Neural cell (in vitro differentiated cells): Measurements from ENCODE around the gene GRIK2. TPM values are rescaled to one million over a fixed set of nuclear protein-coding genes. Genes with fewer than 3 reads are reported as not detected.

Experiments used
- H2AFZ ChIP-seq: fragments of 200-600, 300-800 bp; sonication (generic), shearing (Covaris generic); 2 replicates; pipeline ENCODE4 v1.6.0; 2014; ENCODE audit warnings: low read depth, mild to moderate bottlenecking, antibody characterized with exemption, low read length, moderate library complexity
- H3F3A ChIP-seq: fragments of 200-600 bp; shearing (Covaris generic); 2 replicates; pipeline ENCODE4 v1.6.1; 2016; ENCODE audit warnings: mild to moderate bottlenecking, moderate library complexity, mixed read lengths, antibody characterized with exemption, low read length; ENCODE audit not compliant: insufficient read depth, poor library complexity, severe bottlenecking
- H3K27ac ChIP-seq: fragments of 200-600, 300-800 bp; sonication (generic), shearing (Covaris generic); 2 replicates; pipeline ENCODE4 v1.5.1; 2014; ENCODE audit warnings: mild to moderate bottlenecking, low read length, moderate library complexity
- H3K27me3 ChIP-seq: fragments of 300-800, 200-600 bp; sonication (generic), shearing (Covaris generic); 2 replicates; pipeline ENCODE4 v1.6.0; 2014; ENCODE audit warnings: mild to moderate bottlenecking, low read depth, low read length, moderate library complexity; ENCODE audit not compliant: insufficient read depth
- H3K36me3 ChIP-seq: fragments of 300-800, 200-600 bp; sonication (generic), shearing (Covaris generic); 2 replicates; pipeline ENCODE4 v1.5.1; 2014; ENCODE audit warnings: mild to moderate bottlenecking, antibody characterized with exemption, low read length, moderate library complexity; ENCODE audit not compliant: insufficient read depth
- H3K4me2 ChIP-seq: fragments of 300-800, 200-600 bp; sonication (generic), shearing (Covaris generic); 2 replicates; pipeline ENCODE4 v1.6.0; 2014; ENCODE audit warnings: mild to moderate bottlenecking, low read length
- H3K4me3 ChIP-seq: fragments of 300-800, 200-600 bp; sonication (generic), shearing (Covaris generic); 2 replicates; pipeline ENCODE4 v1.5.1; 2014; ENCODE audit warnings: mild to moderate bottlenecking, low read length, moderate library complexity
- H3K79me2 ChIP-seq: fragments of 200-600 bp; shearing (Covaris generic); replicated peaks from 2 replicates; pipeline ENCODE4 v1.6.0; 2014; ENCODE audit warnings: mild to moderate bottlenecking, low read length, moderate library complexity; ENCODE audit not compliant: insufficient read depth
- H3K9ac ChIP-seq: fragments of 300-800, 200-600 bp; sonication (generic), shearing (Covaris generic); 2 replicates; pipeline ENCODE4 v1.6.1; 2016; ENCODE audit warnings: mild to moderate bottlenecking, low read length, mixed read lengths
- H3K9me2 ChIP-seq: fragments of 200-600 bp; shearing (Covaris generic); 2 replicates; pipeline ENCODE4 v1.6.1; 2016; ENCODE audit warnings: mild to moderate bottlenecking, low read length, mixed read lengths; ENCODE audit not compliant: insufficient read depth
- H3K9me3 ChIP-seq: fragments of 200-600, 300-800 bp; sonication (generic), shearing (Covaris generic); 2 replicates; pipeline ENCODE4 v1.6.1; 2016; ENCODE audit warnings: mild to moderate bottlenecking, mixed run types, low read length, moderate library complexity, mixed read lengths
- H4K20me1 ChIP-seq: fragments of 200-600 bp; shearing (Covaris generic); 2 replicates; pipeline ENCODE4 v1.6.1; 2016; ENCODE audit warnings: mild to moderate bottlenecking, mixed run types; ENCODE audit not compliant: insufficient read depth
- EP300 ChIP-seq: fragments of 450-650 bp; conservative IDR thresholded peaks from 2 replicates; pipeline ENCODE4 v1.6.1; 2014; ENCODE audit warnings: antibody characterized with exemption, mild to moderate bottlenecking, moderate library complexity; ENCODE audit not compliant: poor library complexity, severe bottlenecking
- EZH2 ChIP-seq: fragments of 200-600, 300-800 bp; shearing (Covaris generic), sonication (generic); IDR thresholded peaks from 2 replicates; pipeline ENCODE4 v1.6.1; 2014; ENCODE audit warnings: antibody characterized with exemption, low read length, borderline replicate concordance, mild to moderate bottlenecking; ENCODE audit not compliant: insufficient read depth, poor library complexity, severe bottlenecking
- MXI1 ChIP-seq: fragments of 450-650 bp; conservative IDR thresholded peaks from 2 replicates; pipeline ENCODE4 v1.6.1; 2014; ENCODE audit warnings: antibody characterized with exemption, mild to moderate bottlenecking; ENCODE audit not compliant: poor library complexity, severe bottlenecking
- POLR2AphosphoS5 ChIP-seq: IDR thresholded peaks from 2 replicates; pipeline ENCODE4 v1.6.1; 2012
- RAD21 ChIP-seq: fragments of 450-650 bp; conservative IDR thresholded peaks from 2 replicates; pipeline ENCODE4 v1.6.1; 2014; ENCODE audit warnings: antibody characterized with exemption, mild to moderate bottlenecking, moderate library complexity
- SMC3 ChIP-seq: fragments of 450-650 bp; conservative IDR thresholded peaks from 2 replicates; pipeline ENCODE4 v1.6.1; 2014; ENCODE audit warnings: antibody characterized with exemption, mild to moderate bottlenecking, moderate library complexity; ENCODE audit not compliant: poor library complexity
- TAF1 ChIP-seq: IDR thresholded peaks from 2 replicates; pipeline ENCODE4 v1.6.1; 2012; ENCODE audit warnings: low read depth
- polyA plus RNA-seq: library from polyadenylated mRNA; depleted of rRNA; stranded (reverse); fragments of >200 nt; gene quantifications from 2 replicates; pipeline ENCODE4 v1.2.3, GENCODE V29; 2014
- TF ChIP-seq, protein P1 (sequence below): fragments of 450-650 bp; IDR thresholded peaks from 2 replicates; pipeline ENCODE4 v1.5.1; 2014; ENCODE audit warnings: antibody characterized with exemption, mild to moderate bottlenecking, moderate library complexity; ENCODE audit not compliant: poor library complexity, severe bottlenecking
- TF ChIP-seq, protein P2 (sequence below): IDR thresholded peaks from 2 replicates; pipeline ENCODE4 v1.6.1; 2012; ENCODE audit warnings: borderline replicate concordance

Gene GRIK2
- polyA plus RNA-seq, 1 donor from 2014 or later, result 106 TPM

DNA sequence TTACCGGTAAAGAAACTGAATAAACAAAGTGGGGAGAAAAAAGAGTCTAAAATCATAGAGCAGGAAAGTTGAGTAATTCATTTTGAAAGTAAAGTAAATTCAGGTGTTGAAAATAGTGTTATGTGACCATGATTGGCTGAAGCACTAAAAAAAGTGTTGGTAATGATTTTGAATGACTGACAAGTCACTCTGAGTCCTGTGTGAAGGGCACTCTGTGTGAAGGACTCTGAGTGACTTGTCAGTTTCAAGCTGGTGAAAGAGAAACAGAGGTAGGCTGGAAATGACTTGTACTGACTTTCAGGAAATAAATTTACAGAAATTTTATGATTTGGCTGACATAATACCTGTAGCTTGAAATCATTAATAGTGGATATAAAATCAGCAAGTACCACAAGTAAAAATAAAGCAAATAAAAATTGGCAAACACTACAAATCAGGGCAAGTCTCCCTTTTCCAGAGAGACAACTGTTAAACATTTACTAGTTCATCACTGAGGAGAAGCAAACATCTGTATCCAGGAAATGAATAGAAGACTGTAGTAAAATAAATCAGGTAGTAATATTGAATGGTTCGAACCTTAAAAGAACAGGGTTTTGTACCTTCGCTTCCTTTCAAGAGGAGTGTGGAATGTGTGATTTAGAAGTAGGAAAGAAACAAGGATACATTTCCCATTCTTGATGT lies 630.6 kb downstream of the GRIK2 start:
- Histone ChIP-seq H3K4me3 (no peak overlapping the region), H3F3A (no peaks in the 10 kb centered on the region), H3K27me3 (no peaks in the 10 kb centered on the region), H2AFZ (no peak overlapping the region), H3K27ac (no peak overlapping the region), H4K20me1 (no peaks in the 10 kb centered on the region), H3K9me2 (no peaks in the 10 kb centered on the region), H3K4me2 (no peak overlapping the region), H3K36me3 (no peaks in the 10 kb centered on the region), H3K9me3 (no peaks in the 10 kb centered on the region), H3K9ac (no peak overlapping the region), H3K79me2 (no peaks in the 10 kb centered on the region)
- TF ChIP-seq, protein P1, sequence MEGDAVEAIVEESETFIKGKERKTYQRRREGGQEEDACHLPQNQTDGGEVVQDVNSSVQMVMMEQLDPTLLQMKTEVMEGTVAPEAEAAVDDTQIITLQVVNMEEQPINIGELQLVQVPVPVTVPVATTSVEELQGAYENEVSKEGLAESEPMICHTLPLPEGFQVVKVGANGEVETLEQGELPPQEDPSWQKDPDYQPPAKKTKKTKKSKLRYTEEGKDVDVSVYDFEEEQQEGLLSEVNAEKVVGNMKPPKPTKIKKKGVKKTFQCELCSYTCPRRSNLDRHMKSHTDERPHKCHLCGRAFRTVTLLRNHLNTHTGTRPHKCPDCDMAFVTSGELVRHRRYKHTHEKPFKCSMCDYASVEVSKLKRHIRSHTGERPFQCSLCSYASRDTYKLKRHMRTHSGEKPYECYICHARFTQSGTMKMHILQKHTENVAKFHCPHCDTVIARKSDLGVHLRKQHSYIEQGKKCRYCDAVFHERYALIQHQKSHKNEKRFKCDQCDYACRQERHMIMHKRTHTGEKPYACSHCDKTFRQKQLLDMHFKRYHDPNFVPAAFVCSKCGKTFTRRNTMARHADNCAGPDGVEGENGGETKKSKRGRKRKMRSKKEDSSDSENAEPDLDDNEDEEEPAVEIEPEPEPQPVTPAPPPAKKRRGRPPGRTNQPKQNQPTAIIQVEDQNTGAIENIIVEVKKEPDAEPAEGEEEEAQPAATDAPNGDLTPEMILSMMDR, result no peak
- no peak for TF ChIP-seq TAF1
- no peak for TF ChIP-seq EZH2
- no peak for TF ChIP-seq POLR2AphosphoS5
- TF ChIP-seq, protein P2, sequence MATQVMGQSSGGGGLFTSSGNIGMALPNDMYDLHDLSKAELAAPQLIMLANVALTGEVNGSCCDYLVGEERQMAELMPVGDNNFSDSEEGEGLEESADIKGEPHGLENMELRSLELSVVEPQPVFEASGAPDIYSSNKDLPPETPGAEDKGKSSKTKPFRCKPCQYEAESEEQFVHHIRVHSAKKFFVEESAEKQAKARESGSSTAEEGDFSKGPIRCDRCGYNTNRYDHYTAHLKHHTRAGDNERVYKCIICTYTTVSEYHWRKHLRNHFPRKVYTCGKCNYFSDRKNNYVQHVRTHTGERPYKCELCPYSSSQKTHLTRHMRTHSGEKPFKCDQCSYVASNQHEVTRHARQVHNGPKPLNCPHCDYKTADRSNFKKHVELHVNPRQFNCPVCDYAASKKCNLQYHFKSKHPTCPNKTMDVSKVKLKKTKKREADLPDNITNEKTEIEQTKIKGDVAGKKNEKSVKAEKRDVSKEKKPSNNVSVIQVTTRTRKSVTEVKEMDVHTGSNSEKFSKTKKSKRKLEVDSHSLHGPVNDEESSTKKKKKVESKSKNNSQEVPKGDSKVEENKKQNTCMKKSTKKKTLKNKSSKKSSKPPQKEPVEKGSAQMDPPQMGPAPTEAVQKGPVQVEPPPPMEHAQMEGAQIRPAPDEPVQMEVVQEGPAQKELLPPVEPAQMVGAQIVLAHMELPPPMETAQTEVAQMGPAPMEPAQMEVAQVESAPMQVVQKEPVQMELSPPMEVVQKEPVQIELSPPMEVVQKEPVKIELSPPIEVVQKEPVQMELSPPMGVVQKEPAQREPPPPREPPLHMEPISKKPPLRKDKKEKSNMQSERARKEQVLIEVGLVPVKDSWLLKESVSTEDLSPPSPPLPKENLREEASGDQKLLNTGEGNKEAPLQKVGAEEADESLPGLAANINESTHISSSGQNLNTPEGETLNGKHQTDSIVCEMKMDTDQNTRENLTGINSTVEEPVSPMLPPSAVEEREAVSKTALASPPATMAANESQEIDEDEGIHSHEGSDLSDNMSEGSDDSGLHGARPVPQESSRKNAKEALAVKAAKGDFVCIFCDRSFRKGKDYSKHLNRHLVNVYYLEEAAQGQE, result no peak
- TF ChIP-seq MXI1, result no peak
- no peak for TF ChIP-seq EP300
- no peak for TF ChIP-seq SMC3

DNA sequence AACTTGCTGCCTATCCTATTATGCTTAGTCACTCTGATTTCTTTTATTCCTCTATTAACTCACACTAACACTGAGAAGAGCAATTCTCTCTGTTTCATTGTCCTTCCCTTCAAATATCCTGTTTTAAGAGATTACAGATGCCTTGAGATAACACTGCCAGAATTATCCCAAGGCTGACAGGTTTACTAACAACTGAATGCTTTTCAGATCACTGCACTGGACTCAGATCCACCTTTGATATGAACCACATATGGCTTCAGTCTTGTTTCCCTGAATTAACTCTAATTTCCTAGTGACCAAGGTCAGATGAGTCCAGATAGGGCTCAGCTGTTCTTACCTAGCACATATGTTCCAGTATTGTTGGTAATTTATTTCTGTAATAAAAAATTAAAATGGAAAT lies 633.1 kb downstream of the GRIK2 start:
- H2AFZ ChIP-seq, result no peak overlapping the region
- H3K9me3 ChIP-seq, result no peaks in the 10 kb centered on the region
- H3K27ac ChIP-seq, result no peak overlapping the region
- no peaks in the 10 kb centered on the region for H3K79me2 ChIP-seq
- H4K20me1 ChIP-seq, result no peaks in the 10 kb centered on the region
- H3K4me3 ChIP-seq, result no peak overlapping the region
- H3K36me3 ChIP-seq, result no peaks in the 10 kb centered on the region
- TF ChIP-seq POLR2AphosphoS5, result no peak
- TF ChIP-seq EP300, result no peak
- TF ChIP-seq RAD21, result no peak
- no peak for TF ChIP-seq MXI1
- no peak for TF ChIP-seq SMC3
- TF ChIP-seq, protein P1, result no peak
- H3K27me3 ChIP-seq, result no peaks in the 10 kb centered on the region
- H3K9ac ChIP-seq, result no peak overlapping the region
- no peaks in the 10 kb centered on the region for H3F3A ChIP-seq
- no peaks in the 10 kb centered on the region for H3K9me2 ChIP-seq
- no peak overlapping the region for H3K4me2 ChIP-seq
